Measurements from ENCODE around the gene OXCT1. TPM values are rescaled to one million over a fixed set of nuclear protein-coding genes. Genes with fewer than 3 reads are reported as not detected.

OXCT1 gene
- total RNA-seq, 2 donors from 2014 or later = 32.8 to 161 TPM

- no peak for DNase-seq (ENCODE audit: low spot score)
- Histone ChIP-seq H3K4me3 (no peak overlapping the region), H3K4me1 (no peaks in the 10 kb centered on the region), H3K36me3 (no peaks in the 10 kb centered on the region), H3K27me3 (no peaks in the 10 kb centered on the region), H3K9me3 (no peaks in the 10 kb centered on the region), H3K27ac (no peak overlapping the region)
- no peak for TF ChIP-seq CTCF (IDR thresholded peaks at IDR 0.05)
These were observed 15.1 kb upstream of the OXCT1 start for GRCh38 chr5:41885286-41885685.

GRCh38 chr5:41883936-41884335 is 13.7 kb upstream of the OXCT1 start:
- no peaks in the 10 kb centered on the region for H3K27me3 ChIP-seq
- H3K4me3 ChIP-seq = no peak overlapping the region
- no peaks in the 10 kb centered on the region for H3K4me1 ChIP-seq
- no peaks in the 10 kb centered on the region for H3K36me3 ChIP-seq
- H3K27ac ChIP-seq = no peak overlapping the region
- no peak for TF ChIP-seq CTCF (IDR thresholded peaks at IDR 0.05)
- no peak for DNase-seq (ENCODE audit: low spot score)
- H3K9me3 ChIP-seq = no peaks in the 10 kb centered on the region

DNA sequence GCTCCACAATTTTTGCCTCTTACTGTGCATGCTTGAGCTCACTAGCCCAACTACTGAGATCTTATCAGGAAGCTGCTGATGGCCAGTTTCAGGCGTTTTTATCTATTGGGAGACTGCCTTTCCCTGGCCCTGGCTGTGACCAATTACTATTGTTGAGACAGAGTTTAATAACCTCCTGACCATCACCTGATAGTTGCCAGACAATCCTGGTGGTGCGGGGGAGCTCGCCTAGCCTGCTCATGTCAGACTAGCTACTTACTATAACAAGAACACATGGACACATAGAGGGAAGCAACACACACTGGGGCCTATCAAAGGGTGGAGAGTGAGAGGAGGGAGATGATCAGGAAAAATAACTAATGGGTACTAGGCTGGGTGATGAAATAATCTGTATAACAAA is 13.0 kb upstream of the OXCT1 start:
- no peak overlapping the region for H3K4me3 ChIP-seq
- no peaks in the 10 kb centered on the region for H3K27me3 ChIP-seq
- no peaks in the 10 kb centered on the region for H3K4me1 ChIP-seq
- no peak overlapping the region for H3K27ac ChIP-seq
- no peaks in the 10 kb centered on the region for H3K9me3 ChIP-seq
- no peaks in the 10 kb centered on the region for H3K36me3 ChIP-seq
- no peak for TF ChIP-seq CTCF (IDR thresholded peaks at IDR 0.05)
- no peak for DNase-seq (ENCODE audit: low spot score)

DNA sequence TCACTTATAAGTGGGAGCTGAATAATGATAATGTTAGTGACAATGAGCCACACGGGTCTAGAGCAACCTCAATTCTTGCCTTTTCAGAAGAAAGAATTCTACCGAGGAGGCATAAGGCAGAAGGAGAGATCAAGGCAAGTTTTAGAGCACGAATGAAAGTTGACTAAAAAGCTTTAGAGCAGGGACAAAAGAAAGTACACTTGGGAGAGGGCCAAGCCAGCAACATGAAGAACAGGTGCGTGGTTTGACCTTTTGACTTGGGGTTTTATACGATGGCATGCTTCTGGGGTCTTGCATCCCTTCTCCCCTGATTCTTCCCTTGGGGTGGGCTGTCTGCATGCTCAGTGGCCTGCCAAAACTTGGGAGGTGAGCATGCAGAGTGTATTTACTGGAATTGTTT is 12.5 kb upstream of the OXCT1 start:
- H3K9me3 ChIP-seq = no peaks in the 10 kb centered on the region
- no peaks in the 10 kb centered on the region for H3K4me1 ChIP-seq
- DNase-seq (ENCODE audit: low spot score) = no peak
- no peak overlapping the region for H3K4me3 ChIP-seq
- no peaks in the 10 kb centered on the region for H3K36me3 ChIP-seq
- TF ChIP-seq CTCF (IDR thresholded peaks at IDR 0.05) = no peak
- no peaks in the 10 kb centered on the region for H3K27me3 ChIP-seq
- no peak overlapping the region for H3K27ac ChIP-seq

GRCh38 chr5:41878643-41879478 is 8.6 kb upstream of the OXCT1 start:
- no peaks in the 10 kb centered on the region for H3K4me1 ChIP-seq
- H3K27me3 ChIP-seq = no peaks in the 10 kb centered on the region
- no peak overlapping the region for H3K4me3 ChIP-seq
- DNase-seq (ENCODE audit: low spot score) = no peak
- TF ChIP-seq CTCF (IDR thresholded peaks at IDR 0.05) = no peak
- H3K36me3 ChIP-seq = no peaks in the 10 kb centered on the region
- H3K27ac ChIP-seq = no peak overlapping the region
- H3K9me3 ChIP-seq = no peaks in the 10 kb centered on the region

GRCh38 chr5:41878173-41878572 is 7.9 kb upstream of the OXCT1 start:
- no peaks in the 10 kb centered on the region for H3K4me1 ChIP-seq
- H3K4me3 ChIP-seq = no peak overlapping the region
- TF ChIP-seq CTCF (IDR thresholded peaks at IDR 0.05) = no peak
- no peak overlapping the region for H3K27ac ChIP-seq
- H3K9me3 ChIP-seq = no peaks in the 10 kb centered on the region
- H3K36me3 ChIP-seq = no peaks in the 10 kb centered on the region
- no peak for DNase-seq (ENCODE audit: low spot score)
- no peaks in the 10 kb centered on the region for H3K27me3 ChIP-seq

All from right atrium auricular region (tissue), 2 donors.